H1 (cell line): ENCODE measurements around the gene CASTOR1. TPM values are rescaled to one million over a fixed set of nuclear protein-coding genes. Genes with fewer than 3 reads are reported as not detected.

Experiments used
- ATF2 ChIP-seq: IDR thresholded peaks from 2 replicates; pipeline ENCODE4 v1.6.1; 2012; ENCODE audit warnings: low read length, inconsistent platforms
- E2F6 ChIP-seq: IDR thresholded peaks from 2 replicates; pipeline ENCODE4 v1.6.1; 2012; ENCODE audit warnings: inconsistent platforms
- FOSL1 ChIP-seq: IDR thresholded peaks from 2 replicates; pipeline ENCODE4 v1.6.1; 2011; ENCODE audit warnings: mild to moderate bottlenecking, low read depth, low read length, moderate library complexity; ENCODE audit not compliant: insufficient read depth
- NRF1 ChIP-seq: IDR thresholded peaks from 2 replicates; pipeline ENCODE4 v1.6.1; 2011; ENCODE audit warnings: mild to moderate bottlenecking, low read depth, low read length, improper control_type of control experiment
- SP2 ChIP-seq: IDR thresholded peaks from 2 replicates; pipeline ENCODE4 v1.6.1; 2012; ENCODE audit warnings: mild to moderate bottlenecking, low read length, inconsistent platforms
- TAF7 ChIP-seq: optimal IDR thresholded peaks from 2 replicates; pipeline ENCODE3; 2011; ENCODE audit warnings: low read depth, mild to moderate bottlenecking, inconsistent platforms, low read length, moderate library complexity, borderline replicate concordance
- ZNF274 ChIP-seq: IDR thresholded peaks from 2 replicates; pipeline ENCODE4 v1.7.0; 2012; ENCODE audit warnings: low read length, borderline replicate concordance; ENCODE audit errors: extremely low read depth
- polyA plus RNA-seq, 7 experiments: library from polyadenylated mRNA; depleted of rRNA in 3 of 7; stranded (reverse) in 5 of 7; unstranded in 2 of 7; fragments of >200 nt in 5 of 7; fragments of 200-250 nt in 2 of 7; gene quantifications; 1 replicate in 5 of 7; 2 replicates in 1 of 7; 4 replicates in 1 of 7; pipeline versions ENCODE4 v1.2.1 to v1.2.3, GENCODE V29; 2011 to 2013; ENCODE audit warnings: missing spikeins in 2 of 7, mixed read lengths in 2 of 7
- total RNA-seq: library from RNA; stranded (reverse); fragmentation: NEBNext Ultra II Directional; extraction: Animal tissue kit (Norgen Biotek cat#: 25700); gene quantifications from 2 replicates; pipeline ENCODE4 v1.2.1, GENCODE V29; 2021

The CASTOR1 gene
- total and polyA plus RNA-seq, 2 of the 8 experiments (the other 6 are each of a cell fraction or from before 2014, with no cell fraction given): 10.3 to 36.0 TPM

- no peak for TF ChIP-seq ATF2
- TF ChIP-seq E2F6: no peak
- no peak for TF ChIP-seq ZNF274
- TF ChIP-seq TAF7: no peak
- no peak for TF ChIP-seq SP2
- no peak for TF ChIP-seq FOSL1
- TF ChIP-seq NRF1: no peak
These were observed 6.3 kb upstream of the CASTOR1 start (continued) for GRCh38 chr22:30295576-30295975.
